IMR-90 (cell line): ENCODE measurements around the gene CAMTA1. TPM values are rescaled to one million over a fixed set of nuclear protein-coding genes. Genes with fewer than 3 reads are reported as not detected.

Experiments used
- ATAC-seq: fragments of 200-7000 bp; cut with Tn5 transposase; 2 replicates; pipeline ENCODE4 v1.9.1; 2020; ENCODE audit warnings: low read depth, mild to moderate bottlenecking, moderate library complexity
- BruUV-seq: library from RNA; stranded (reverse); fragments of 400-500 nt; replicated peaks from 2 replicates; lab custom pipeline; 2021; lab: Mats Ljungman, UMichigan
- CTCF ChIA-PET: fragments of 300-600 bp; formaldehyde crosslinking; extraction: SDS; loops from one replicate; lab custom pipeline; 2021; ENCODE audit warnings: antibody characterized with exemption; lab: Yijun Ruan, JAX
- POLR2A ChIA-PET: fragments of 300-600 bp; sonication (Branson Sonifier 250); formaldehyde crosslinking; loops from one replicate; lab custom pipeline; 2022; ENCODE audit warnings: antibody characterized with exemption; ENCODE audit not compliant: unreplicated experiment; lab: Charles Lee
- DNase-seq: peaks from one replicate; pipeline ENCODE4 v3.0.0; 2013
- H2AFZ ChIP-seq: replicated peaks from 2 replicates; pipeline ENCODE3; 2013; ENCODE audit warnings: low read length, mild to moderate bottlenecking; ENCODE audit not compliant: poor library complexity
- H2AK5ac ChIP-seq: 2 replicates; pipeline ENCODE4 v1.6.1; 2013; ENCODE audit warnings: low read depth, low read length, inconsistent platforms
- H2AK9ac ChIP-seq: replicated peaks from 2 replicates; pipeline ENCODE3; 2013; ENCODE audit warnings: mild to moderate bottlenecking, low read depth, low read length, moderate library complexity; ENCODE audit not compliant: poor library complexity
- H2BK120ac ChIP-seq: 2 replicates; pipeline ENCODE4 v1.6.1; 2013; ENCODE audit warnings: low read depth, low read length, inconsistent platforms
- H2BK15ac ChIP-seq: 3 replicates; pipeline ENCODE4 v1.6.1; 2013; ENCODE audit warnings: low read depth, low read length, inconsistent platforms
- H2BK20ac ChIP-seq: 2 replicates; pipeline ENCODE4 v1.6.1; 2013; ENCODE audit warnings: low read depth, mild to moderate bottlenecking, inconsistent platforms, low read length, moderate library complexity
- H2BK5ac ChIP-seq: 2 replicates; pipeline ENCODE4 v1.6.1; 2013; ENCODE audit warnings: mild to moderate bottlenecking, low read depth, low read length, inconsistent platforms; ENCODE audit not compliant: poor library complexity, severe bottlenecking
- H3K14ac ChIP-seq: replicated peaks from 2 replicates; pipeline ENCODE4 v1.6.1; 2013; ENCODE audit warnings: low read depth, low read length, inconsistent platforms
- H3K18ac ChIP-seq: 2 replicates; pipeline ENCODE4 v1.6.1; 2013; ENCODE audit warnings: low read depth, low read length, control low read depth
- H3K23ac ChIP-seq: 2 replicates; pipeline ENCODE4 v1.6.1; 2013; ENCODE audit warnings: low read depth, low read length, inconsistent platforms
- H3K27ac ChIP-seq: 2 replicates; pipeline ENCODE4 v1.5.1; 2013; ENCODE audit warnings: mild to moderate bottlenecking, control low read depth, low read length; ENCODE audit not compliant: insufficient read depth
- H3K27me3 ChIP-seq: 2 replicates; pipeline ENCODE4 v1.6.1; 2013; ENCODE audit warnings: low read length; ENCODE audit not compliant: control insufficient read depth, insufficient read depth
- H3K36me3 ChIP-seq: 2 replicates; pipeline ENCODE4 v1.6.1; 2013; ENCODE audit warnings: low read length, mixed read lengths; ENCODE audit not compliant: control insufficient read depth, insufficient read depth
- H3K4ac ChIP-seq: 2 replicates; pipeline ENCODE4 v1.6.1; 2013; ENCODE audit warnings: low read depth, low read length, inconsistent platforms
- H3K4me1 ChIP-seq: 2 replicates; pipeline ENCODE4 v1.6.1; 2013; ENCODE audit warnings: low read length, mixed read lengths; ENCODE audit not compliant: control insufficient read depth, insufficient read depth
- H3K4me2 ChIP-seq: 2 replicates; pipeline ENCODE4 v1.6.1; 2013; ENCODE audit warnings: low read depth, mild to moderate bottlenecking, control low read depth, low read length, moderate library complexity
- H3K4me3 ChIP-seq: 2 replicates; pipeline ENCODE4 v1.5.1; 2013; ENCODE audit warnings: low read depth, mild to moderate bottlenecking, control low read depth, low read length, moderate library complexity; ENCODE audit not compliant: insufficient read depth
- H3K56ac ChIP-seq: 2 replicates; pipeline ENCODE4 v1.6.1; 2013; ENCODE audit warnings: low read length, inconsistent platforms; ENCODE audit not compliant: insufficient read depth; ENCODE audit errors: extremely low read depth
- H3K79me1 ChIP-seq, 2 experiments: 2 replicates each; pipeline ENCODE4 v1.6.1; 2013; ENCODE audit warnings: low read length in 2 of 2, inconsistent platforms in 1 of 2, low read depth in 1 of 2
- H3K9ac ChIP-seq: 2 replicates; pipeline ENCODE4 v1.6.1; 2013; ENCODE audit warnings: low read depth, low read length, control low read depth
- H3K9me1 ChIP-seq: 2 replicates; pipeline ENCODE4 v1.6.1; 2013; ENCODE audit warnings: low read length, inconsistent platforms; ENCODE audit not compliant: insufficient read depth
- H3K9me3 ChIP-seq: 2 replicates; pipeline ENCODE4 v1.6.1; 2013; ENCODE audit warnings: low read length; ENCODE audit not compliant: control insufficient read depth, insufficient read depth
- H4K20me1 ChIP-seq: 2 replicates; pipeline ENCODE4 v1.6.1; 2013; ENCODE audit warnings: low read length, inconsistent platforms; ENCODE audit not compliant: insufficient read depth
- H4K5ac ChIP-seq: 2 replicates; pipeline ENCODE4 v1.6.1; 2013; ENCODE audit warnings: mild to moderate bottlenecking, low read depth, low read length, control low read depth
- H4K8ac ChIP-seq, 2 experiments: 2 replicates each; pipeline ENCODE4 v1.6.1; 2013; ENCODE audit warnings: low read depth in 2 of 2, low read length in 2 of 2, control low read depth in 1 of 2, inconsistent platforms in 1 of 2
- H4K91ac ChIP-seq: 2 replicates; pipeline ENCODE4 v1.6.1; 2013; ENCODE audit warnings: low read depth, low read length, inconsistent platforms; ENCODE audit not compliant: insufficient read depth
- CHD1 ChIP-seq: IDR thresholded peaks from 2 replicates; pipeline ENCODE4 v1.6.1; 2012; ENCODE audit warnings: low read depth, low read length, improper control_type of control experiment
- FOS ChIP-seq: fragments of 150-350 bp; IDR thresholded peaks from 2 replicates; pipeline ENCODE4 v1.6.1; 2016; ENCODE audit warnings: low read depth, low read length
- MAFK ChIP-seq: IDR thresholded peaks from 2 replicates; pipeline ENCODE4 v1.6.1; 2012; ENCODE audit warnings: low read depth, low read length, improper control_type of control experiment
- MXI1 ChIP-seq: IDR thresholded peaks from 2 replicates; pipeline ENCODE4 v1.6.1; 2012; ENCODE audit warnings: low read depth, mild to moderate bottlenecking, low read length, moderate library complexity, borderline replicate concordance
- NFE2L2 ChIP-seq: fragments of 150-350 bp; IDR thresholded peaks from 2 replicates; pipeline ENCODE4 v1.6.1; 2016; ENCODE audit warnings: low read depth, mild to moderate bottlenecking, low read length
- POLR2A ChIP-seq: IDR thresholded peaks from 2 replicates; pipeline ENCODE4 v1.6.1; 2012; ENCODE audit warnings: mild to moderate bottlenecking, low read depth, low read length
- RAD21 ChIP-seq: IDR thresholded peaks from 2 replicates; pipeline ENCODE4 v1.6.1; 2012; ENCODE audit warnings: low read length, improper control_type of control experiment
- RCOR1 ChIP-seq: IDR thresholded peaks from 2 replicates; pipeline ENCODE4 v1.6.1; 2012; ENCODE audit warnings: mild to moderate bottlenecking, low read length, improper control_type of control experiment; ENCODE audit not compliant: insufficient replicate concordance
- SMC3 ChIP-seq: fragments of 150-350 bp; IDR thresholded peaks from 2 replicates; pipeline ENCODE4 v1.6.1; 2016; ENCODE audit warnings: low read depth, mild to moderate bottlenecking, antibody characterized with exemption, low read length, moderate library complexity
- dilution Hi-C: fragments of 300-500 bp; cut with HindIII; formaldehyde crosslinking; loops from one replicate; pipeline ENCODE4 v1.14.3; 2018; ENCODE audit warnings: low sequenced_read_pairs; ENCODE audit not compliant: unreplicated experiment
- in situ Hi-C: fragments of 300-500 bp; cut with MboI; formaldehyde crosslinking; loops from 3 replicates; pipeline ENCODE4 v1.14.3; 2019; ENCODE audit warnings: low sequenced_read_pairs, inconsistent platforms, mixed read lengths
- intact Hi-C: fragments of 100-400 bp; cut with micrococcal nuclease; formaldehyde crosslinking; loops from 2 replicates; pipeline ENCODE4 v1.10.0; 2022
- polyA plus RNA-seq, 3 experiments: library from polyadenylated mRNA; depleted of rRNA; stranded (reverse); fragments of >200 nt; gene quantifications; 2 replicates each; pipeline ENCODE4 v1.2.3, GENCODE V29; 2012; ENCODE audit warnings: low replicate concordance in 1 of 3
- total RNA-seq: library from RNA; depleted of rRNA; stranded (reverse); fragments of >200 nt; gene quantifications from 2 replicates; pipeline ENCODE4 v1.2.3, GENCODE V29; 2012
- TF ChIP-seq, protein P1 (sequence below): fragments of 150-350 bp; IDR thresholded peaks from 2 replicates; pipeline ENCODE4 v1.6.1; 2017; ENCODE audit warnings: mild to moderate bottlenecking, antibody characterized with exemption, low read length, low read depth
- TF ChIP-seq, protein P2 (sequence below): fragments of 150-350 bp; IDR thresholded peaks from 2 replicates; pipeline ENCODE4 v1.6.1; 2016; ENCODE audit warnings: low read depth, mild to moderate bottlenecking, low read length, moderate library complexity, borderline replicate concordance
- TF ChIP-seq, protein P3 (sequence below): conservative IDR thresholded peaks from 2 replicates; pipeline ENCODE4 v1.5.1; 2012; ENCODE audit warnings: mild to moderate bottlenecking, low read depth, low read length, improper control_type of control experiment

Gene CAMTA1
- total and polyA plus RNA-seq, 2 of the 4 experiments (the other 2 are of a cell fraction), result 35.5 to 74.3 TPM

DNA sequence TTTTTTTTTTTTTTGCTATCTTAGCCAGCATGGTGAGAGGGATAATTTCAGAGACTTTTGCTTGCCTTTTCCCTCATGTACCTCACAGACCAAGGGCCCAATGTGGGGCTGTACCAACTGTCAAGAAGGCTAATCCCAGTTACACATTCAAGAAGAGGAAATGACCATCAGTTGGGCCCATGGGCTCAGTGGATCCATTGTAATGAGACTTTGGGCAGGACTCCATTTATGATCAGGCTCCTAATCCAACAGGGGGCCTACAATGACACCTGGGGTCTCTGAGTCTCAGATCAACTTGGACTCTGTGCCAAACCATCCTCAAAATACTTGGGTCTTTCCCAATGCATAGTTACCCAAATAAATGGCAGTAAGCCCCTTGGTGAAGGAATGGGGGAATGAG lies 535.4 kb downstream of the CAMTA1 start:
- H4K20me1 ChIP-seq, result no peaks in the 10 kb centered on the region
- H3K36me3 ChIP-seq, result no peaks in the 10 kb centered on the region
- no peak overlapping the region for H3K4ac ChIP-seq
- dilution Hi-C loops (no loop called here), in situ Hi-C loops (no loop called here), intact Hi-C loops (no loop called here)
- TF ChIP-seq MAFK, result no peak
- no peak for TF ChIP-seq NFE2L2
- no peak for TF ChIP-seq MXI1
- TF ChIP-seq, protein P1, sequence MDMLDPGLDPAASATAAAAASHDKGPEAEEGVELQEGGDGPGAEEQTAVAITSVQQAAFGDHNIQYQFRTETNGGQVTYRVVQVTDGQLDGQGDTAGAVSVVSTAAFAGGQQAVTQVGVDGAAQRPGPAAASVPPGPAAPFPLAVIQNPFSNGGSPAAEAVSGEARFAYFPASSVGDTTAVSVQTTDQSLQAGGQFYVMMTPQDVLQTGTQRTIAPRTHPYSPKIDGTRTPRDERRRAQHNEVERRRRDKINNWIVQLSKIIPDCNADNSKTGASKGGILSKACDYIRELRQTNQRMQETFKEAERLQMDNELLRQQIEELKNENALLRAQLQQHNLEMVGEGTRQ, result no peak
- no peak for TF ChIP-seq RCOR1
- no peak for TF ChIP-seq FOS
- TF ChIP-seq CHD1, result no peak
- no peak for TF ChIP-seq RAD21
- TF ChIP-seq POLR2A, result no peak
- TF ChIP-seq, protein P2, sequence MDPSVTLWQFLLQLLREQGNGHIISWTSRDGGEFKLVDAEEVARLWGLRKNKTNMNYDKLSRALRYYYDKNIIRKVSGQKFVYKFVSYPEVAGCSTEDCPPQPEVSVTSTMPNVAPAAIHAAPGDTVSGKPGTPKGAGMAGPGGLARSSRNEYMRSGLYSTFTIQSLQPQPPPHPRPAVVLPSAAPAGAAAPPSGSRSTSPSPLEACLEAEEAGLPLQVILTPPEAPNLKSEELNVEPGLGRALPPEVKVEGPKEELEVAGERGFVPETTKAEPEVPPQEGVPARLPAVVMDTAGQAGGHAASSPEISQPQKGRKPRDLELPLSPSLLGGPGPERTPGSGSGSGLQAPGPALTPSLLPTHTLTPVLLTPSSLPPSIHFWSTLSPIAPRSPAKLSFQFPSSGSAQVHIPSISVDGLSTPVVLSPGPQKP, result no peak
- TF ChIP-seq, protein P3, sequence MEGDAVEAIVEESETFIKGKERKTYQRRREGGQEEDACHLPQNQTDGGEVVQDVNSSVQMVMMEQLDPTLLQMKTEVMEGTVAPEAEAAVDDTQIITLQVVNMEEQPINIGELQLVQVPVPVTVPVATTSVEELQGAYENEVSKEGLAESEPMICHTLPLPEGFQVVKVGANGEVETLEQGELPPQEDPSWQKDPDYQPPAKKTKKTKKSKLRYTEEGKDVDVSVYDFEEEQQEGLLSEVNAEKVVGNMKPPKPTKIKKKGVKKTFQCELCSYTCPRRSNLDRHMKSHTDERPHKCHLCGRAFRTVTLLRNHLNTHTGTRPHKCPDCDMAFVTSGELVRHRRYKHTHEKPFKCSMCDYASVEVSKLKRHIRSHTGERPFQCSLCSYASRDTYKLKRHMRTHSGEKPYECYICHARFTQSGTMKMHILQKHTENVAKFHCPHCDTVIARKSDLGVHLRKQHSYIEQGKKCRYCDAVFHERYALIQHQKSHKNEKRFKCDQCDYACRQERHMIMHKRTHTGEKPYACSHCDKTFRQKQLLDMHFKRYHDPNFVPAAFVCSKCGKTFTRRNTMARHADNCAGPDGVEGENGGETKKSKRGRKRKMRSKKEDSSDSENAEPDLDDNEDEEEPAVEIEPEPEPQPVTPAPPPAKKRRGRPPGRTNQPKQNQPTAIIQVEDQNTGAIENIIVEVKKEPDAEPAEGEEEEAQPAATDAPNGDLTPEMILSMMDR, result no peak
- no peak for TF ChIP-seq SMC3
- H4K8ac ChIP-seq, result no peak overlapping the region
- no peaks in the 10 kb centered on the region; the same call in 1 of the 2 replicates for H3K9me1 ChIP-seq
- H2AFZ ChIP-seq, result no peak overlapping the region
- H3K56ac ChIP-seq, result no peak overlapping the region
- no peak overlapping the region for H3K27ac ChIP-seq
- H2BK20ac ChIP-seq, result no peak overlapping the region
- BruUV-seq, result no TSS peak
- no peak overlapping the region for H3K23ac ChIP-seq
- no peaks in the 10 kb centered on the region for H3K79me1 ChIP-seq
- H3K14ac ChIP-seq, result no peak overlapping the region
- ChIA-PET POLR2A (no interaction called here), CTCF (no interaction called here)
- H2BK5ac ChIP-seq, result no peak overlapping the region
- no peak overlapping the region for H4K5ac ChIP-seq
- H3K9ac ChIP-seq, result no peak overlapping the region
- H3K4me1 ChIP-seq, result no peaks in the 10 kb centered on the region
- H2BK120ac ChIP-seq, result no peak overlapping the region
- no peak overlapping the region for H3K18ac ChIP-seq
- H2AK5ac ChIP-seq, result no peak overlapping the region
- H3K4me2 ChIP-seq, result no peak overlapping the region
- DNase-seq (no peak), ATAC-seq (no peak)
- no peaks in the 10 kb centered on the region for H3K27me3 ChIP-seq
- H3K9me3 ChIP-seq, result no peaks in the 10 kb centered on the region; the same call in 1 of the 2 replicates
- no peak overlapping the region for H4K91ac ChIP-seq
- H2BK15ac ChIP-seq, result no peak overlapping the region
- H2AK9ac ChIP-seq, result no peak overlapping the region
- no peak overlapping the region for H3K4me3 ChIP-seq
